Small intestine (tissue), 7 donors: ENCODE data around the gene PRR33. TPM values are rescaled to one million over a fixed set of nuclear protein-coding genes. Genes with fewer than 3 reads are reported as not detected.

Experiments
- DNase-seq, 2 donors: peaks; one replicate each; pipeline versions ENCODE4 v3.0.0 to v3.0.0-alpha.2; 2013
- FAIRE-seq: peaks from 2 replicates; lab custom pipeline; 2012; peaks lifted over from hg19 to GRCh38; lab: Jason Lieb, UNC
- H3K27ac ChIP-seq, 3 donors: one replicate each; pipeline ENCODE4 v1.5.1; 2013; ENCODE audit warnings: low read length in 2 of 3, mild to moderate bottlenecking in 2 of 3, control low read depth in 1 of 3, inconsistent platforms in 1 of 3, low read depth in 1 of 3, moderate library complexity in 1 of 3
- H3K27me3 ChIP-seq, 3 donors: one replicate each; pipeline ENCODE4 v1.6.1; 2013; ENCODE audit warnings: low read length in 3 of 3, inconsistent platforms in 1 of 3; ENCODE audit not compliant: control insufficient read depth in 3 of 3, insufficient read depth in 3 of 3
- H3K36me3 ChIP-seq, 3 donors: one replicate each; pipeline ENCODE4 v1.6.1; 2013; ENCODE audit warnings: low read length in 3 of 3, inconsistent platforms in 1 of 3, low read depth in 1 of 3, mild to moderate bottlenecking in 1 of 3, moderate library complexity in 1 of 3; ENCODE audit not compliant: control insufficient read depth in 3 of 3, insufficient read depth in 2 of 3
- H3K4me1 ChIP-seq, 3 donors: one replicate each; pipeline ENCODE4 v1.6.1; 2013; ENCODE audit warnings: low read length in 2 of 3, inconsistent platforms in 1 of 3, low read depth in 1 of 3, mild to moderate bottlenecking in 1 of 3, moderate library complexity in 1 of 3; ENCODE audit not compliant: control insufficient read depth in 3 of 3, insufficient read depth in 2 of 3
- H3K4me3 ChIP-seq, 3 donors: one replicate each; pipeline ENCODE4 v1.5.1; 2013; ENCODE audit warnings: low read length in 3 of 3, control low read depth in 1 of 3, inconsistent platforms in 1 of 3, low read depth in 1 of 3, mild to moderate bottlenecking in 1 of 3, moderate library complexity in 1 of 3
- H3K9me3 ChIP-seq, 2 donors: one replicate each; pipeline ENCODE4 v1.6.1; 2013; ENCODE audit warnings: low read depth in 1 of 2, low read length in 1 of 2; ENCODE audit not compliant: control insufficient read depth in 2 of 2, insufficient read depth in 1 of 2
- WGBS, 3 donors: extraction: QIAGEN DNeasy Blood & Tissue Kit; methylation state at CpG; one replicate each; pipeline ENCODE4 v1.1.7; 2013; 5-methylcytosine and 5-hydroxymethylcytosine counted together
- polyA plus RNA-seq, 4 donors: library from polyadenylated mRNA; stranded (reverse) in 3 of 4; unstranded in 1 of 4; fragments of 200-250 nt in 3 of 4; fragments of 120-200 nt in 1 of 4; gene quantifications; one replicate each; pipeline versions ENCODE4 v1.2.1 to v1.2.3, GENCODE V29; 2013
- donor health status: healthy with polysubstance abuse.
- donor health status: control.
- donor health status: control.
- donor health status: Bipolar disorder and iron deficiency.
- donor health status: healthy.

PRR33 gene
- polyA plus RNA-seq, 4 donors, result 0.01 to 0.49 TPM; not detected in 2

- no peak within 1 kb of the TSS for H3K27ac ChIP-seq
- no peaks in the 10 kb centered on the region for H3K9me3 ChIP-seq
- DNase-seq (no peak), FAIRE-seq (no peak)
- H3K4me1 ChIP-seq, result no peaks in the 10 kb centered on the region
- no peaks in the 10 kb centered on the region for H3K27me3 ChIP-seq
- 64 to 79% (median 73%) methylated on average over 30 to 31 of the region's 31 CpGs for WGBS, 3 donors
- no peak within 1 kb of the TSS for H3K4me3 ChIP-seq
- H3K36me3 ChIP-seq, result no peaks in the 10 kb centered on the region
These were observed 27.9 kb upstream of the PRR33 start, which contains the start of gene TNNT3 for GRCh38 chr11:1919391-1920127. TSS of gene TNNT3 (plus strand) at chr11:1919703. CDS start at chr11:1922875, 3,172 bp downstream.

- Histone ChIP-seq H3K4me3 (no peak overlapping the region), H3K36me3 (no peaks in the 10 kb centered on the region), H3K27ac (no peak overlapping the region), H3K9me3 (no peaks in the 10 kb centered on the region), H3K4me1 (no peaks in the 10 kb centered on the region), H3K27me3 (no peaks in the 10 kb centered on the region)
- WGBS, 3 donors, result 62 to 84% (median 71%) methylated on average over 25 to 29 of the region's 29 CpGs
- FAIRE-seq (no peak), DNase-seq (peak in 1 of 2 donors; percentile 13)
These were observed 27.0 kb upstream of the PRR33 start for GRCh38 chr11:1918436-1919315.

- H3K36me3 ChIP-seq, result no peaks in the 10 kb centered on the region
- FAIRE-seq, result no peak
- no peaks in the 10 kb centered on the region for H3K4me1 ChIP-seq
- no peaks in the 10 kb centered on the region for H3K27me3 ChIP-seq
- H3K27ac ChIP-seq, result no peak overlapping the region
- 58 to 72% (median 61%) methylated on average over 28 to 34 of the region's 34 CpGs for WGBS, 3 donors
- no peak for DNase-seq
- H3K4me3 ChIP-seq, result no peak overlapping the region
- H3K9me3 ChIP-seq, result no peaks in the 10 kb centered on the region
These were observed 26.1 kb upstream of the PRR33 start for GRCh38 chr11:1917523-1918435.

- H3K36me3 ChIP-seq, result no peaks in the 10 kb centered on the region
- H3K4me3 ChIP-seq, result no peak overlapping the region
- 60 to 66% (median 63%) methylated on average over 6 to 8 of the region's 8 CpGs for WGBS, 3 donors
- no peaks in the 10 kb centered on the region for H3K9me3 ChIP-seq
- FAIRE-seq (no peak), DNase-seq (no peak)
- no peaks in the 10 kb centered on the region for H3K4me1 ChIP-seq
- H3K27ac ChIP-seq, result no peak overlapping the region
- no peaks in the 10 kb centered on the region for H3K27me3 ChIP-seq
These were observed 25.4 kb upstream of the PRR33 start for GRCh38 chr11:1916986-1917522.

GRCh38 chr11:1916132-1916985 is 24.7 kb upstream of the PRR33 start:
- no peak for DNase-seq

GRCh38 chr11:1915795-1916131 is 24.1 kb upstream of the PRR33 start:
- FAIRE-seq, result no peak
- 86 to 97% (median 96%) methylated on average over 2 of the region's 2 CpGs for WGBS, 3 donors

More at GRCh38 chr11:1916132-1916985, 24.7 kb upstream of the PRR33 start:
- H3K27me3 ChIP-seq, result no peaks in the 10 kb centered on the region
- H3K4me1 ChIP-seq, result no peaks in the 10 kb centered on the region
- 60 to 79% (median 69%) methylated on average over 13 to 14 of the region's 14 CpGs for WGBS, 3 donors
- H3K36me3 ChIP-seq, result no peaks in the 10 kb centered on the region
- no peaks in the 10 kb centered on the region for H3K9me3 ChIP-seq
- no peak overlapping the region for H3K4me3 ChIP-seq
- no peak overlapping the region for H3K27ac ChIP-seq
- FAIRE-seq, result no peak

GRCh38 chr11:1913271-1914060 is 21.8 kb upstream of the PRR33 start:
- Histone ChIP-seq H3K27ac (no peak overlapping the region), H3K4me3 (no peak overlapping the region), H3K27me3 (no peaks in the 10 kb centered on the region), H3K36me3 (no peaks in the 10 kb centered on the region), H3K9me3 (no peaks in the 10 kb centered on the region), H3K4me1 (no peaks in the 10 kb centered on the region)
- no peak for DNase-seq
- WGBS, 3 donors, result 81 to 88% (median 84%) methylated on average over 29 to 31 of the region's 31 CpGs
- no peak for FAIRE-seq

More at GRCh38 chr11:1915795-1916131, 24.1 kb upstream of the PRR33 start:
- Histone ChIP-seq H3K27ac (no peak overlapping the region), H3K27me3 (no peaks in the 10 kb centered on the region), H3K36me3 (no peaks in the 10 kb centered on the region), H3K4me3 (no peak overlapping the region), H3K4me1 (no peaks in the 10 kb centered on the region), H3K9me3 (no peaks in the 10 kb centered on the region)
- DNase-seq, result no peak
